Activated CD4-positive, CD25-positive, alpha-beta regulatory T cell (primary cell): Measurements from ENCODE around the gene PAX2.

Source experiments
- DNase-seq, 4 experiments: peaks; one replicate each; lab custom pipeline; 2025; lab: John Stamatoyannopoulos, UW

The PAX2 gene

DNA sequence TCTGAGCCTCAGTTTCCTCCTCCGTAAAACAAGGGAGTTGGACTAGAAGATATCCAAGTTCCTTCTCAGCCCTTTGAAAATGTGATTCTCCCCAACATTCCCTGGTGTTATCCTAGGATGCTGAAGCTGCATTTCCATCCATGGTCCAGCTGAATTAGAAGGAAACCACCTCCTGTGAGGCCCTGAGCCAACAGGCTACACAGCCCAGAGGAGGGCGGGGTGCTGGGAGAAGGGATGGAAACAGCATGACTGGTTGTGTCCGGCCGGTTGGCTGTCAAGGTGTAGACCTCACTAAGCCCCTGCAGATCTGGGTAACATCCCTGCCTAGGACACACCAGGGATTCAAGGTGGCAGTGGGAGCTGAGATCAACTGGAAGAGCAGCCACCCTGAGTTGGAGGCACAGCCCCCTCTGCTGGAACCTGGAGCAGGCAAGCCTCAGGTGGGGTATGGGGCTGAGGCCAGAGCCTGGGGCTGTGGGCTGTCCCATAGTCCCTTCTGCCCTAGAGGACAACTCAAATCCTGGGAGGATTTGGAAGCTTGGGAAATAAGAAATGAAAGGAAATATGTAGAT lies 72.0 kb downstream of the PAX2 start:
- DNase-seq, result no peak

DNA sequence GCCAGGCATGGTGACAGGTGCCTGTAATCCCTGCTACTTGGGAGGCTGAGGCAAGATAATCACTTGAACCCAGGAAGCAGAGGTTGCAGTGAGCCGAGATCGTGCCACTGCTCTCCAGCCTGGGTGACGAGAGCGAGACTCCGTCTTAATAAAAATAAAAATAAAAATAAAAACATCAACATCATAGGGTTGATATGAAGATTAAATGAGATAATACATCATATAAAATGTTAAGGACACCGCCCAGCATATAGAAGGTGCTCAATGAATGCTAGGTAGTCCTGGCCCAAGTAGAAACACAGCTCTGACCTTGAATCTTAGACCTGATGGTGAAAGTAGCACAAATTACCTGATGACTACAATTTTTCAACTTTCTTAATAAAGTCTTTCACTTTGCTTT lies 74.0 kb downstream of the PAX2 start:
- DNase-seq, result no peak

DNA sequence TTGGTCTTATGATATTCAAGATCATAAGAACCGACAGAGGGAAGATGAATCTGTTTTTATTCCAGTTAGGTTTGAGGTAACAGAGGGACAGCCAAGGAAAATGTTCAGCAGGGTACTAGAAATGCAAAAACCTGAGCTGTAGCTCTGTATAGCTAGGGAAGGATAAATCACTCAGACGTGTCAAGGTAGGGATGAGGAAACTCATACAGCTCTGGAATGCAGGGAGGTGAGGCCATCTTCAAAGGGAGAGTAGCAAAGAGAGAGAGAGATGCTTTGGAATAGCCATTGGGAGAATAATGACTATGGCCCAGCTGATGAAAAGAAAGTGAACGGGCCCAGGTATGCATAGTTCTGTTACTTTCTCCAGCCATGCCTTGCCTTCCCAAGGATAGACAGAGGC lies 77.8 kb downstream of the PAX2 start:
- DNase-seq, result no peak

DNA sequence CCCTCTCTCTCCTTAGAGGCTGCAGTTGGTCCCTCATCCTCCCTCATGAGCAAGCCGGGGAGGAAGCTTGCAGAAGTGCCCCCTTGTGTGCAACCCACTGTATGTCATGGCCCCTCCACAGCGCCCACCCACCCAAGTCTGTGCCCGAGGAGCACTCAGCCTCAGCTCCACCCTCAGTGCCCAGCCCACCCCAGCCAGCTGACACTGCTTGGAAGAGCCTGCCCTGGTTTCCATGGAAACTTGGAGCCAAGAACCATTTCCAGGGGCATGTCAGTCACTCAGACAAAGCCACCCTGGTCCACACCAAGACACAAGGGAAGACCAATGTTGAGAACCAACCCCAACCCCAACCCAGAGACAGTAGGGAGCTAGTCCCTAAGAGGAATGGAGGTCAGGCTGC lies 79.5 kb downstream of the PAX2 start:
- no peak for DNase-seq

DNA sequence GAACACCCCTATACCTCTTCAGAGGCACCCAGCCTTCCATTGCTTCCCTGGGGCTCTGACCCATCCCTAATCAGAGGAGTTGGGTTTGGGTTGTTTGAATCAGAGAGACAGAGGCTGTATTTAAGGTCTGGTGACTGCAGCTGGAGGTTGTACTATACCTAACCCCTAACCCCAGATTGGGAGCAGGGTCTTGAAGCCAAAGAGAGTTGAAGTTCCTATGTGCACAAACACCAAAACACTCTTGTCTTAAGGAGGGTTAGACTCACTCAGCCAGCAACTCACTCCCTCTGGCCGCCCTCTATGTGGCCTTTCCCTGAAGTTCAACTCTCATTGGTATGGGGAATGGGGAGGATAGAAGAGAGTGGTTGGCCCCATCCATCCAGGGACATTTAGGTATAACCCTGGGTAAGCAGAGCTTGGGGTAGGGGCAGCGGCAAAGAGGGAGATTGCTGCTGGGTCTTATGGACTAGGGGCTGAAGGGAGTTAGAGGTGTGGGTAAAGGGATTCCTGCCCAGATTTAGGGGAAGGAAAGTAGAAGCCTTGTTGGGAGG lies 80.0 kb downstream of the PAX2 start:
- DNase-seq, result no peak

DNA sequence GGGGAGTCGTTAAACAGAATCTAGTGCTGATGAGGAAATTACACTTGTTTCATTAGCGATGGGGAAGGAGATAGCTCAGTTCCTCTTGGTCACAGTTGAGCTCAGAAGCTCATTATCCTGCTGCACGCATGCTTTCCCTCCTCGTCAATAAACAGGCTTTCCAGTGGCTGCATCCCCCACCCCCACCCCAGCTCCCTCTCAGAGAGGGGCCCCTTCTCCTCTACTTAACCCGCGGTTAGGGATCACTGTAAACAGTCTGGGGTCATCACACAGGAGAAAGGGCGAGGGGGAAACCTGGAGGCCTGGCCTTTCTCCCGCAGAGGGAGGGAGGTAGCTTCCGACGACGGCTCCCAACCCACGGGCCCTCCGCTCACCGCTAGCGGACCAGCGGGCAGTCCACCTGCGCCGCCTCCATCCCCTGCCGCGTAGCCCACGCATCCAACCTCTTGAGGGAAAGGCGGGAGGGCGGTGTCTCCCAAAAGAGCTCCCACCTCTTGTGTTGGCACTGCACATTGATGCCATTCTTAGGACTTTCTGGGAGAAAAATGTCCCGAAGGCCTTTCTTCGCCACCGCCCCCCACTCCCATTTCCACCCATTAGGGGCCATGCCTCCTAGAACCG lies 80.8 kb downstream of the PAX2 start:
- DNase-seq, result no peak

DNA sequence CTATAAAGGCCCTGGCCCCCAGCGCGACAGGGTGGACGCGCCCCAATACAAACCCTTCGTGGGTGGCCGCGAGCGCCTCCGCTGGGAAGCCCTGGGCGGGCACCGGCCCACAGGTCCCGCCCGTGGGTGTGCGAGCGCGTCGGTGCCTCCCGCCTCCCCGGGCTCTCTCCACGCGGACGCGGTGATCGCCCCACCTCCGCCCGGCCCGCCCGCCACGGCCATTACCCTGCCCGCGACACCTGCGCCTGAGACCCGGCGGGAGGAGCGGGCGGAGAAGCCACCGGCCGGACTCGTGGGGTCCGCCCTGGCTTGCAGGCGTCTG lies 81.2 kb downstream of the PAX2 start:
- DNase-seq, result no peak

DNA sequence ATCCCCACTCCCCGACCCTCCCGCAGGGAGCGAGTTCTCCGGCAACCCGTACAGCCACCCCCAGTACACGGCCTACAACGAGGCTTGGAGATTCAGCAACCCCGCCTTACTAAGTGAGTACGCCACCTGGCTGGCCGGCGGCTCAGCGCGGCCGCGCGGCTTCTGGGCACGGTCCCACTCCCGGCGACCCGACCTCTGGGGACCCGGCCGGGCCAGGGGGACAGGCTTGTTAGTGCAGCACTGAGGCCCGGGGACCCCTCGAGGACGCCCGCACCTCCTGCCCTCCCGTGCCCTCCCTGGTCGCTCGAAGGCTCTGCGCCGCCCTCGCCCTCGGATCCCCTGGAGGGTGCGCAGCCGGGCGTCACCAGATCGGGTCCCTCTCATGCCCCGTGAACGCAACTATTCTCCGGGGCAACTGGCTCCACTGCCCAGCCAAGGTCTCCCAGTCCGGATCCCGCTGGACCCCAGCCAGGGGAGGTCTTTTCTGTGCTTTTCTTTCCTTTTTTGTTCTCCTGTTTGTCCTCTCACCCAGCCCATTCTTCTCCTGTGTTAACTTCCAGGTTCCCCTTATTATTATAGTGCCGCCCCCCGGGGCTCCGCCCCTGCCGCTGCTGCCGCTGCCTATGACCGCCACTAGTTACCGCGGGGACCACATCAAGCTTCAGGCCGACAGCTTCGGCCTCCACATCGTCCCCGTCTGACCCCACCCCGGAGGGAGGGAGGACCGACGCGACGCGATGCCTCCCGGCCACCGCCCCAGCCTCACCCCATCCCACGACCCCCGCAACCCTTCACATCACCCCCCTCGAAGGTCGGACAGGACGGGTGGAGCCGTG lies 81.8 kb downstream of the PAX2 start:
- no peak for DNase-seq

DNA sequence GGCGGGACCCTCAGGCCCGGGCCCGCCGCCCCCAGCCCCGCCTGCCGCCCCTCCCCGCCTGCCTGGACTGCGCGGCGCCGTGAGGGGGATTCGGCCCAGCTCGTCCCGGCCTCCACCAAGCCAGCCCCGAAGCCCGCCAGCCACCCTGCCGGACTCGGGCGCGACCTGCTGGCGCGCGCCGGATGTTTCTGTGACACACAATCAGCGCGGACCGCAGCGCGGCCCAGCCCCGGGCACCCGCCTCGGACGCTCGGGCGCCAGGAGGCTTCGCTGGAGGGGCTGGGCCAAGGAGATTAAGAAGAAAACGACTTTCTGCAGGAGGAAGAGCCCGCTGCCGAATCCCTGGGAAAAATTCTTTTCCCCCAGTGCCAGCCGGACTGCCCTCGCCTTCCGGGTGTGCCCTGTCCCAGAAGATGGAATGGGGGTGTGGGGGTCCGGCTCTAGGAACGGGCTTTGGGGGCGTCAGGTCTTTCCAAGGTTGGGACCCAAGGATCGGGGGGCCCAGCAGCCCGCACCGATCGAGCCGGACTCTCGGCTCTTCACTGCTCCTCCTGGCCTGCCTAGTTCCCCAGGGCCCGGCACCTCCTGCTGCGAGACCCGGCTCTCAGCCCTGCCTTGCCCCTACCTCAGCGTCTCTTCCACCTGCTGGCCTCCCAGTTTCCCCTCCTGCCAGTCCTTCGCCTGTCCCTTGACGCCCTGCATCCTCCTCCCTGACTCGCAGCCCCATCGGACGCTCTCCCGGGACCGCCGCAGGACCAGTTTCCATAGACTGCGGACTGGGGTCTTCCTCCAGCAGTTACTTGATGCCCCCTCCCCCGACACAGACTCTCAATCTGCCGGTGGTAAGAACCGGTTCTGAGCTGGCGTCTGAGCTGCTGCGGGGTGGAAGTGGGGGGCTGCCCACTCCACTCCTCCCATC lies 82.7 kb downstream of the PAX2 start:
- DNase-seq, result no peak

DNA sequence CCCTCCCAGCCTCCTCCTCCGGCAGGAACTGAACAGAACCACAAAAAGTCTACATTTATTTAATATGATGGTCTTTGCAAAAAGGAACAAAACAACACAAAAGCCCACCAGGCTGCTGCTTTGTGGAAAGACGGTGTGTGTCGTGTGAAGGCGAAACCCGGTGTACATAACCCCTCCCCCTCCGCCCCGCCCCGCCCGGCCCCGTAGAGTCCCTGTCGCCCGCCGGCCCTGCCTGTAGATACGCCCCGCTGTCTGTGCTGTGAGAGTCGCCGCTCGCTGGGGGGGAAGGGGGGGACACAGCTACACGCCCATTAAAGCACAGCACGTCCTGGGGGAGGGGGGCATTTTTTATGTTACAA lies 83.3 kb downstream of the PAX2 start:
- peak in 3 of 4 experiments; percentile 5 to 13 (median 8) for DNase-seq

DNA sequence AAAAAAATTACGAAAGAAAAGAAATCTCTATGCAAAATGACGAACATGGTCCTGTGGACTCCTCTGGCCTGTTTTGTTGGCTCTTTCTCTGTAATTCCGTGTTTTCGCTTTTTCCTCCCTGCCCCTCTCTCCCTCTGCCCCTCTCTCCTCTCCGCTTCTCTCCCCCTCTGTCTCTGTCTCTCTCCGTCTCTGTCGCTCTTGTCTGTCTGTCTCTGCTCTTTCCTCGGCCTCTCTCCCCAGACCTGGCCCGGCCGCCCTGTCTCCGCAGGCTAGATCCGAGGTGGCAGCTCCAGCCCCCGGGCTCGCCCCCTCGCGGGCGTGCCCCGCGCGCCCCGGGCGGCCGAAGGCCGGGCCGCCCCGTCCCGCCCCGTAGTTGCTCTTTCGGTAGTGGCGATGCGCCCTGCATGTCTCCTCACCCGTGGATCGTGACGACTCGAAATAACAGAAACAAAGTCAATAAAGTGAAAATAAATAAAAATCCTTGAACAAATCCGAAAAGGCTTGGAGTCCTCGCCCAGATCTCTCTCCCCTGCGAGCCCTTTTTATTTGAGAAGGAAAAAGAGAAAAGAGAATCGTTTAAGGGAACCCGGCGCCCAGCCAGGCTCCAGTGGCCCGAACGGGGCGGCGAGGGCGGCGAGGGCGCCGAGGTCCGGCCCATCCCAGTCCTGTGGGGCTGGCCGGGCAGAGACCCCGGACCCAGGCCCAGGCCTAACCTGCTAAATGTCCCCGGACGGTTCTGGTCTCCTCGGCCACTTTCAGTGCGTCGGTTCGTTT lies 83.9 kb downstream of the PAX2 start:
- no peak for DNase-seq

DNA sequence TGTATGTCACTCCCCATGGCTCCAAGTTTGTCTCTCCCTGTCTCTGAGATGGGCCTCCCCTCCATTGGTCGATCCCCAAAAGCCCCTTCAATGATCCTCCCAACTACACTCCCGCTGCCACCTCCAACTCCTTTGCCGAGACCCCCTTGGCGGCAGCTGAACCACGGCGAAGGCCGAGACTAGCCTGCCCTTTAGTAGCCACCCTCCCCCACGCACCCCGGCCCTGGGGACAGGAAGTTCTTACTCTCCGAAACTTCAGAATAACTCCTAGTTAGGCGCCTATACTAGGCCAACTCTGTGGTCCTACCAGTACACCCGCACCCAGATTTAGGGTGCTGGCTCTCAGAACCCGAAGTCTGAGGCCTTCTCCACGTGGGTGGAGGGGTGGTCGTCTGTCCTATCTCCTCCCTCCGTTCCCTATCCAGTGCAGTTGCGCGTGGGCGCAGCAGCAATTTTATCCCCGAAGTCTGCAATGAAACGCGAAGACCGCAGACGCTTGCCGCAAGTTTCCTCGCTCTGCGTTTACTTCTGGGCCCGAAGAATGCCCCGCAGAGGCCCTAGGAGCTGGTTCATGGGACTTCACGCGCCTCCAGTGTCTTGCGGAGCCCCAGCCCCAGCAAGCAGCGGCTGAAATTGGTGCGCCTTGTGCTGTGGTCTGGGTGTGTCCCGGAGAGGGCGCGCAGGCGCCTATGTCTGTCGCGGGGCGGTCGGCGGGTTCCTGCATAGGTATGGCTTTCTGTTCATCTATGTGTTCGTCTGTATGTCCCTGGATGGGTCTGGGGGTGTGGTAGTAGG lies 84.7 kb downstream of the PAX2 start:
- no peak for DNase-seq

DNA sequence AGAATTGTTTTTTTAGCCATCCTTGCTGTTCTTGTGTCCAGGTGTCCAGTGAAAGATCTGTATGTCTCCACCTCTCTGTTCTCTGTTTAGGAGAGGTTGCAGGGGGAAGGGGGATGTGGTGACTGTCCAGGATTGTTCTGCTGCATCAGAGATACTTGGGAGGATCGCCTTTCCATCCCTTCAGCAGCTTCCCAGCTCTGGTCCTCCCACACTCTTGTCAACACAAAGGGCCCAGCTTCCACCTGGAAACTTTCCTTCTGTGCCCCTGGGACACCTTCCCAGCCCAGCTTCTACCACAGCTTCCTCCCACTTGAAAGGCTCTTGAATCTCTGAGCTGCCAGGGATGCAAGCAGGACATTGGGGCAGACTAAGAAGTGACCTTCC lies 85.3 kb downstream of the PAX2 start:
- no peak for DNase-seq

DNA sequence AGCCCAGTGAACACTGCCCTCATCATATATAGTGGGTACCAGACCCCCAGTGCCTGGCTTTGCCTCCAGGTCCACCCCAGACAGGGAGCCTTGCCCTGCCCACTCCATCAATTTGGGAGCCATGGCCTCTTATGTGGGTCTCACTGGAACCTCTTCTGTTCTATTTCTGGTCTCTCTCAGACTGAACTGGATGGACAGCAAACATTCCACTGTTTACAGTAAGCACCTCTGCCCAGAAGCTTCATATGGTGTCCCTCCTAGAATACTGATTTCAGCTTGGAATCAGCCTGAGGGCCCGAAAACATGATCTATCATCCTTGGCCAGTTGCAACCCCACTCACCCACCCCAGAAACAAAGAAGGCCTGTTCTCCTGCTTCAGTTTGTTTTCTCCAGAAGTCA lies 86.4 kb downstream of the PAX2 start:
- DNase-seq, result no peak

DNA sequence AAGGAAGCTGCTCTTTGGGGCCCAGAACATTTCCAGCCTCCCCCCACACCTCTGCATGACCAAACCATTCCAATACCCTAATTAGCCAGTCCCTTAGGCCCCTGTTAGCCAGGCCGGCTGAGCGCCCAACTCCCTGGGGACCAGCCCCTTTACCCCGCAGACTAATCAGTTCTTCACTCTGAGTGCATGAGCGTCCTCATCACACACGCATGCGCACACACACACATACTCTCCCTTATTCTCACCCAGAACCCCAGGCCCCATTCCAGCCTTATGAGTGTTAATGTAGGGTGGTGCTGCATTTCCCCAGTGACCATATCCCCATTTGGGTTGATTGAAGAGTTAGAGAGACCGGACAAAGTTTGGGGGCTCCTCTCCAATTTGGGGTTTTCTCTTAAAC lies 90.4 kb downstream of the PAX2 start:
- DNase-seq, result no peak

DNA sequence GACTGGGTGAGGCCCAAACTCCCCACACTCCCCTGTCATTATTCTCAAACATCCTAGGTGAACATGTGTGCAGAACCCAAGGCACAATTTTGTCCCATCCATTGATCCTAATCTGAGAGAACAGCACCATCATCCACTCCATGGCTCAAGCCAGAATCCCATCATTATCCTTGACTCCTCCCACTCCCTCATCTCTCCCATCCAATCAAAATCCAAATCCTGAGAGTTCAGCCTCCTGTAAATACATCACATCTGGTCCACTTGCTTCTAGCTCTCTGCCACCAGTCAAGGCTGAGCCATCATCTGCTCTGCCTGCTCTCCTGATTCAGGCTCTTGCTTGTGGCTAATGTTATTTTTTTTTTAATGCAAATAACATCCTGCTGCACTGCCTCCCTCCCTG lies 91.5 kb downstream of the PAX2 start:
- no peak for DNase-seq

DNA sequence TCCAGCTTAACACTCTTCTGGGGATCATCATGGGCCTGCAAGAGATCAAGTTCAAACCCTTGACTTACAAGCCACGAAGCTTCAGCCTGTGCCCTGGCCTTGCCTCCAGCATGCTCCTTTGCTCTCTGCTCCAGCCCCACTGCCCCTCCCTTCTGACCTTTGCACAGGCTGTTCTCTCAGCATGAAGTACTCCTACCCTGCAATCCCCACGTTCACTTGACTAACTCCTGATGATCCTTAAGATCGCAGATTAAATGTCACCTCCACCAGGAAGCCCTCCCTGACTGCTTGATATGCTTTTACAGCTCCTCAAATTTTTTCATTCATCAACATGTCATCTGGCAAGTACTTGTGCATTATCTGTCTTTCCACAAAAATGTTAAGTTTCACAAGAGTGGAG lies 91.9 kb downstream of the PAX2 start:
- no peak for DNase-seq

DNA sequence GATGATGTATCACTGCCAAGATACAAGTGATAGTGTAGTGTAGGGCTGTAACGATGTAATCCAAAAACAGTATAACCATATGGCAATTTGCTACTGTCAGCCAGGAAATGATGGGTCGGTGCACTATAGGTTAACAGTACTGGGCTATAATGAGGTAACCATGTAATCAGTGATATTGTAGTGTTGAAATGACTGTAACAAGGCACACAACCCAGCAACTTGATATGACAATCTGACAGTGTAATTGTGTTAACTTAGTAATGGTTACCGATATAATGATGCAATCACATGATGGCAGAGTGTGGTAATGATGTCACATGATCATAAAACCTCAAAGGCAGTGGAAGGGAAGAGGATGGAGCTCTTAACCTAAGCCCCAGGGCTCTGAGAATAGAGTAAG lies 93.6 kb downstream of the PAX2 start:
- DNase-seq, result no peak

DNA sequence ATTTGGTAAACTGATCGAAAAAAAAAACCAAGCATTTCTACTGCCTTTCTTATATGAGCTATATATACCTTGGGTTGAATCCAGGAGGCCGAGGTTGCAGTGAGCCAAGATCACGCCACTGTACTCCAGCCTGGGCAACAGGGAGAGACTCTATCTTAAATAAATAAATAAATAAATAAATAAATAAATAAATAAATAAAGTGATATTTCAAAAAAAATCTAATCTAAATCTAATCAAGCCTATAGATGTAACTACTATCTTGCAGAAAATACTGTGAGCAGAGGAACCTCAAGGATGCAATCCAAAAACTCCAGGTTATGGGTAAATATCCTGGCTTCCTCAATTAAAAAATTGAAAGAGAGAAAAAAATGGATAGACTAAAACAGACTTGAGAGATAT lies 96.1 kb downstream of the PAX2 start:
- no peak for DNase-seq

DNA sequence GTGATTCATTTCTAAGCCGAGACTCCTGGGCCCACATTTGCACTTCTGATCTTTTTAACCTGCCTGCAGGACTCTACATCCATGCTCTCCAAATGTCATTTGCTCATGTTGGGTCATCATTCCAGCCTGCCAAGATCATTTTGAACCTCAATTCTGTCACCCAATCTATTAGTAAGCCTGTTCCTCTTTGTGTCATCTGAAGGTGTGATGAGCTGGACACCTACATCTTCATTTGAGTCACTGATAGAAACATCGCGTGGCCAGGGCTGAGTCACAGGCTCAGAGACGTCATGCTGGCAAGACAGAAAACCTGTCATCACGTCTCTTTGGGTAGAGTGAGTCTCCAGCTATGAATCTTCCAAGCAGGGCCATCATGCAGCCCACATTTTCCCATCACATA lies 102.1 kb downstream of the PAX2 start:
- peak in 2 of 4 experiments; percentile 10 to 37 for DNase-seq

DNA sequence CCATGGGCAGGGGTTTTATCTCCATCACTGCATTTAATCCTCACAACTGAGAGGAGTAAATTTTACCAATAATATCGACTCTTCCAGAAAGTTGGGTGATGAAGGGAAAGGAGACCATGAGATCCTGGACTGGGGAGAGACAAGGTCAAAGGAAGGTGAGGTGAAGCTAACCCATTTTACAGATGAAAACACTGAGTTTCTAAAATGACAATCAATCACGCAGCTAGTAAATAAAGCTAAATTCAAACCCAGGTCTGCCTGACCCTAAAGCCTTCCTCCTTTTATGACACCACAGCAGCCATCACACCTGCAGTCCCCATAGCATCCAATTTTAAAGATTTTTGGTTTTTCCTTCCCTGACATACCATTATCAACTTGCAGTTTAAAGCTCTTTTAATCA lies 103.4 kb downstream of the PAX2 start:
- DNase-seq, result no peak
